SK-N-MC (cell line): Measurements from ENCODE around the gene PLA2G7.

Experiments
- EZH2 ChIP-seq: fragments of 200-600 bp; sonication (generic); IDR thresholded peaks from one replicate; pipeline ENCODE4 v1.6.1; 2017; ENCODE audit warnings: antibody characterized with exemption
- FOXP2 ChIP-seq: optimal IDR thresholded peaks from 2 replicates; pipeline ENCODE3; 2011; ENCODE audit warnings: mild to moderate bottlenecking, moderate library complexity; ENCODE audit not compliant: insufficient read depth; ENCODE audit errors: extremely low read length, control extremely low read depth
- POLR2AphosphoS5 ChIP-seq: IDR thresholded peaks from 2 replicates; pipeline ENCODE4 v1.6.1; 2012; ENCODE audit warnings: mild to moderate bottlenecking, low read depth, low read length, borderline replicate concordance

DNA sequence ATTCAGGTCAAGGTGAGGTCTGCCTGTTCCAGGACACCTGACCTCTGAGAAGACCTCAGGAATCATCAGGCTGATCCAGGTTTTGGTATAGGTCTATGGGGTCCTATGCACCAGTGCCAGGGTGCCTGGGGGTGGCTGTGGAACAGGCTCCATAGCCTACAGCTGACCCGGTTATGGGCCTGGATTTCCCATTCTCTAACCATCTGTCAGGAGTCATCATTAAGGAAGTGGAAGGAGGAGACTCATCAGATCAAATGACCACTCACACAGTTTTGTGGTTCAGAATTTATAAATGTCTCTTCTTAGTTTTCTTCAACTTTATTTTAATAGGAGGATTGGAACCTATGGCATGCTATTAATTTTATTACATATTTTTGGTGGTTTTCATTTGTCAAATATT is 14.8 kb downstream of the PLA2G7 start:
- TF ChIP-seq EZH2: no peak
- TF ChIP-seq POLR2AphosphoS5: no peak
- TF ChIP-seq FOXP2: no peak
